HepG2 (cell line): ENCODE measurements around the gene CD320. TPM values are rescaled to one million over a fixed set of nuclear protein-coding genes. Genes with fewer than 3 reads are reported as not detected.

ENCODE experiments used
- BRCA1 ChIP-seq: sonication (generic); formaldehyde crosslinking; IDR thresholded peaks from 2 replicates; pipeline ENCODE4 v1.4.0; 2020; ENCODE audit warnings: missing genetic modification reagents
- CEBPG ChIP-seq: IDR thresholded peaks from 2 replicates; pipeline ENCODE4 v1.6.1; 2016
- EED ChIP-seq: sonication (generic); formaldehyde crosslinking; IDR thresholded peaks from 2 replicates; pipeline ENCODE4 v1.5.0; 2020; ENCODE audit warnings: mild to moderate bottlenecking, missing genetic modification reagents
- HOXD1 ChIP-seq: sonication (generic); formaldehyde crosslinking; IDR thresholded peaks from 2 replicates; pipeline ENCODE4 v1.5.0; 2020; ENCODE audit warnings: missing genetic modification reagents
- POLR2AphosphoS2 ChIP-seq: IDR thresholded peaks from 2 replicates; pipeline ENCODE4 v1.6.1; 2011; ENCODE audit warnings: low read depth, low read length, improper control_type of control experiment
- SALL1 ChIP-seq: sonication (generic); formaldehyde crosslinking; IDR thresholded peaks from 2 replicates; pipeline ENCODE4 v1.8.0; 2022; ENCODE audit warnings: mild to moderate bottlenecking, missing genetic modification reagents
- SMAD3 ChIP-seq: sonication (generic); formaldehyde crosslinking; IDR thresholded peaks from 2 replicates; pipeline ENCODE4 v1.4.0; 2020; ENCODE audit warnings: missing genetic modification reagents
- THAP11 ChIP-seq: IDR thresholded peaks from 2 replicates; pipeline ENCODE4 v1.6.1; 2016; ENCODE audit warnings: missing biosample characterization, missing genetic modification reagents
- ZFP37 ChIP-seq: sonication (generic); formaldehyde crosslinking; IDR thresholded peaks from 2 replicates; pipeline ENCODE4 v1.4.0; 2020; ENCODE audit warnings: missing genetic modification reagents, borderline replicate concordance
- ZKSCAN5 ChIP-seq: sonication (generic); formaldehyde crosslinking; IDR thresholded peaks from 2 replicates; pipeline ENCODE4 v1.5.1; 2020; ENCODE audit warnings: mild to moderate bottlenecking, missing genetic modification reagents
- ZNF180 ChIP-seq: sonication (generic); formaldehyde crosslinking; IDR thresholded peaks from 2 replicates; pipeline ENCODE4 v1.4.0; 2020; ENCODE audit warnings: low read depth, missing genetic modification reagents, borderline replicate concordance
- ZNF225 ChIP-seq: sonication (generic); formaldehyde crosslinking; IDR thresholded peaks from 2 replicates; pipeline ENCODE4 v1.4.0; 2020; ENCODE audit warnings: mild to moderate bottlenecking, missing genetic modification reagents
- ZNF251 ChIP-seq: sonication (generic); formaldehyde crosslinking; IDR thresholded peaks from 2 replicates; pipeline ENCODE4 v1.9.0; 2021; ENCODE audit warnings: mild to moderate bottlenecking, missing genetic modification reagents
- ZNF33A ChIP-seq: sonication (generic); formaldehyde crosslinking; IDR thresholded peaks from 2 replicates; pipeline ENCODE4 v1.5.1; 2020; ENCODE audit warnings: missing genetic modification reagents, mild to moderate bottlenecking, moderate library complexity, borderline replicate concordance
- ZNF343 ChIP-seq: sonication (generic); formaldehyde crosslinking; IDR thresholded peaks from 2 replicates; pipeline ENCODE4 v1.4.0; 2020; ENCODE audit warnings: mild to moderate bottlenecking, missing genetic modification reagents
- ZNF543 ChIP-seq: sonication (generic); formaldehyde crosslinking; IDR thresholded peaks from 2 replicates; pipeline ENCODE4 v1.4.0; 2020; ENCODE audit warnings: mild to moderate bottlenecking, missing genetic modification reagents
- ZNF547 ChIP-seq: sonication (generic); formaldehyde crosslinking; IDR thresholded peaks from 2 replicates; pipeline ENCODE4 v1.5.1; 2020; ENCODE audit warnings: mild to moderate bottlenecking, missing genetic modification reagents
- ZNF564 ChIP-seq: sonication (generic); formaldehyde crosslinking; IDR thresholded peaks from 2 replicates; pipeline ENCODE4 v1.8.1; 2023; ENCODE audit warnings: mild to moderate bottlenecking, missing genetic modification reagents
- ZNF619 ChIP-seq: sonication (generic); formaldehyde crosslinking; IDR thresholded peaks from 2 replicates; pipeline ENCODE4 v1.4.0; 2020; ENCODE audit warnings: mild to moderate bottlenecking, missing genetic modification reagents
- ZNF644 ChIP-seq: IDR thresholded peaks from 2 replicates; pipeline ENCODE4 v1.6.1; 2016; ENCODE audit warnings: low read depth
- polyA plus RNA-seq, 8 experiments: library from polyadenylated mRNA; depleted of rRNA in 3 of 8; stranded (reverse) in 7 of 8; unstranded in 1 of 8; fragments of >200 nt; fragmentation: Illumina TruSeq in 4 of 8; extraction: Trizol in 4 of 8; gene quantifications; 2 replicates each; pipeline versions ENCODE4 v1.2.1 to v1.2.3, GENCODE V29; 2011 to 2016; ENCODE audit warnings: low read depth in 4 of 8, missing spikeins in 1 of 8, mixed read lengths in 1 of 8; ENCODE audit not compliant: insufficient read depth in 1 of 8
- total RNA-seq, 5 experiments: library from RNA; depleted of rRNA; stranded (reverse); fragments of >200 nt; fragmentation: Illumina TruSeq; extraction: Trizol; gene quantifications; 2 replicates each; pipeline ENCODE4 v1.2.3, GENCODE V29; 2016; ENCODE audit warnings: low read depth in 1 of 5
- TF ChIP-seq, protein P1 (sequence below): sonication (generic); formaldehyde crosslinking; IDR thresholded peaks from 2 replicates; pipeline ENCODE4 v1.5.0; 2020; ENCODE audit warnings: missing genetic modification reagents
- TF ChIP-seq, protein P2 (sequence below): sonication (generic); formaldehyde crosslinking; IDR thresholded peaks from 2 replicates; pipeline ENCODE4 v1.9.0; 2021; ENCODE audit warnings: missing genetic modification reagents, borderline replicate concordance
- TF ChIP-seq, protein P3 (sequence below): sonication (generic); formaldehyde crosslinking; IDR thresholded peaks from 2 replicates; pipeline ENCODE4 v1.8.0; 2022; ENCODE audit warnings: missing genetic modification reagents, mild to moderate bottlenecking, moderate library complexity, borderline replicate concordance
- TF ChIP-seq, protein P4 (sequence below): sonication (generic); formaldehyde crosslinking; IDR thresholded peaks from 2 replicates; pipeline ENCODE4 v1.8.1; 2023; ENCODE audit warnings: mild to moderate bottlenecking, missing genetic modification reagents
- TF ChIP-seq, protein P5 (sequence below): sonication (generic); formaldehyde crosslinking; IDR thresholded peaks from 2 replicates; pipeline ENCODE4 v1.5.0; 2020; ENCODE audit warnings: missing genetic modification reagents

CD320 gene
- total and polyA plus RNA-seq, 2 of the 13 experiments (the other 11 are each of a cell fraction or from before 2014, with no cell fraction given): 83.1 to 99.9 TPM

DNA sequence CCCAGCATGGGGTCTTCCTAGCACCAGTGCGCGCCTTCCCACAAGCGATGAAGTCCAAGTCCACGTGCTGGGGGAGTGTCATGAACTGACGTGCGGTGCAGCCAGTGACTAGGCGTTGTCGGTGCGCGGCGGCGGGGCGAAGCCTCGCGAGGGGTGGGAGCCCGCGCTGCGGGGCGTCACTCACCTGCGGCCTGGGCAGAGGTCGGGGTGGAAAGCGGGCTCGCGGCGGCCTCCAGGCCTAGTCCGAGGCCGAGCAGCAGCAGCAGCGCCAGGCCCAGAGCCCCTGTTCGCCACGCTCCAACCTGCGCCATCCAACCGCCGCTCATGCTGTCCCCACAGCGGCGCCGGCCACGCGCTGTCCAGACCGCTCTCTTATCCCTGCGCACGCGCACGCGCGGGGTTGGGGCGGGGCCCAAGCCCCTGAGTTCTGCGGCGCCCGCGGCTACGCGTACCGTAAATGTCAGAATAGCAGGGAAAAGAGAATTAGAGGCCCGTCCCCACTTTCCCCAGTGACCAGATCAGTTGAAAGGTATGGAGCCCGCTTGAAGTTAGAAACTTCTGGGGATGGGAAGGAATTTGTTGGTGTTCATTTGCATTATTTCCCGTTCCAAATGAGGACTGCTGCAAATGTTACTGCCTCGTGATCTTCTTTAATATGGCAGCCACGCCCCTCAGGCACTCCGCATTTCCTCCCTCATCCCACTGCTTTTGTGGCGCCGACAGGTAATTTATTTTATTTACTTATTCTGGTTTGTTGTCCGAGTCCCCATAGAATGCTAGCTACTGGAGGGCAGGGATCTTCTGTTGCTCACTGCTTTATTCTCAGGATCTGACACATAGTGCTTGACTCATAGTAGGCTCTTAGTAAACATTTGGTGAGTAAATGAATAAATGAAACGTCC is at the start of gene CD320 (continued):
- TF ChIP-seq, protein P1, sequence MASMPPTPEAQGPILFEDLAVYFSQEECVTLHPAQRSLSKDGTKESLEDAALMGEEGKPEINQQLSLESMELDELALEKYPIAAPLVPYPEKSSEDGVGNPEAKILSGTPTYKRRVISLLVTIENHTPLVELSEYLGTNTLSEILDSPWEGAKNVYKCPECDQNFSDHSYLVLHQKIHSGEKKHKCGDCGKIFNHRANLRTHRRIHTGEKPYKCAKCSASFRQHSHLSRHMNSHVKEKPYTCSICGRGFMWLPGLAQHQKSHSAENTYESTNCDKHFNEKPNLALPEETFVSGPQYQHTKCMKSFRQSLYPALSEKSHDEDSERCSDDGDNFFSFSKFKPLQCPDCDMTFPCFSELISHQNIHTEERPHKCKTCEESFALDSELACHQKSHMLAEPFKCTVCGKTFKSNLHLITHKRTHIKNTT (CRISPR knock-in tag): no peak
- TF ChIP-seq, protein P2, sequence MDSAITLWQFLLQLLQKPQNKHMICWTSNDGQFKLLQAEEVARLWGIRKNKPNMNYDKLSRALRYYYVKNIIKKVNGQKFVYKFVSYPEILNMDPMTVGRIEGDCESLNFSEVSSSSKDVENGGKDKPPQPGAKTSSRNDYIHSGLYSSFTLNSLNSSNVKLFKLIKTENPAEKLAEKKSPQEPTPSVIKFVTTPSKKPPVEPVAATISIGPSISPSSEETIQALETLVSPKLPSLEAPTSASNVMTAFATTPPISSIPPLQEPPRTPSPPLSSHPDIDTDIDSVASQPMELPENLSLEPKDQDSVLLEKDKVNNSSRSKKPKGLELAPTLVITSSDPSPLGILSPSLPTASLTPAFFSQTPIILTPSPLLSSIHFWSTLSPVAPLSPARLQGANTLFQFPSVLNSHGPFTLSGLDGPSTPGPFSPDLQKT (CRISPR knock-in tag): no peak
- TF ChIP-seq ZNF547 (CRISPR knock-in tag) (peak; percentile 99), THAP11 (CRISPR knock-in tag) (peak; percentile 71), HOXD1 (CRISPR knock-in tag) (peak; percentile 95), EED (CRISPR knock-in tag) (peak; percentile 97), ZNF33A (CRISPR knock-in tag) (no peak), POLR2AphosphoS2 (no peak), ZNF644 (CRISPR knock-in tag) (no peak), ZNF251 (CRISPR knock-in tag) (0 out of 2 replicates have a peak, but pooled peaks have one; percentile 83), CEBPG (CRISPR knock-in tag) (no peak), ZNF564 (CRISPR knock-in tag) (peak; percentile 88), ZNF543 (CRISPR knock-in tag) (peak; percentile 96), ZKSCAN5 (CRISPR knock-in tag) (0 out of 2 replicates have a peak, but pooled peaks have one; percentile 23), SALL1 (peak; percentile 94), SMAD3 (CRISPR knock-in tag) (no peak), ZNF225 (CRISPR knock-in tag) (peak; percentile 71), ZFP37 (CRISPR knock-in tag) (peak; percentile 95), ZNF619 (no peak), ZNF343 (peak; percentile 96), ZNF180 (CRISPR knock-in tag) (peak; percentile 81; the same call in 1 of the 2 replicates), BRCA1 (peak; percentile 92; the same call in 1 of the 2 replicates)
- TF ChIP-seq, protein P3, sequence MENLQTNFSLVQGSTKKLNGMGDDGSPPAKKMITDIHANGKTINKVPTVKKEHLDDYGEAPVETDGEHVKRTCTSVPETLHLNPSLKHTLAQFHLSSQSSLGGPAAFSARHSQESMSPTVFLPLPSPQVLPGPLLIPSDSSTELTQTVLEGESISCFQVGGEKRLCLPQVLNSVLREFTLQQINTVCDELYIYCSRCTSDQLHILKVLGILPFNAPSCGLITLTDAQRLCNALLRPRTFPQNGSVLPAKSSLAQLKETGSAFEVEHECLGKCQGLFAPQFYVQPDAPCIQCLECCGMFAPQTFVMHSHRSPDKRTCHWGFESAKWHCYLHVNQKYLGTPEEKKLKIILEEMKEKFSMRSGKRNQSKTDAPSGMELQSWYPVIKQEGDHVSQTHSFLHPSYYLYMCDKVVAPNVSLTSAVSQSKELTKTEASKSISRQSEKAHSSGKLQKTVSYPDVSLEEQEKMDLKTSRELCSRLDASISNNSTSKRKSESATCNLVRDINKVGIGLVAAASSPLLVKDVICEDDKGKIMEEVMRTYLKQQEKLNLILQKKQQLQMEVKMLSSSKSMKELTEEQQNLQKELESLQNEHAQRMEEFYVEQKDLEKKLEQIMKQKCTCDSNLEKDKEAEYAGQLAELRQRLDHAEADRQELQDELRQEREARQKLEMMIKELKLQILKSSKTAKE (CRISPR knock-in tag): peak; percentile 10; the same call in 1 of the 2 replicates
- TF ChIP-seq, protein P4, sequence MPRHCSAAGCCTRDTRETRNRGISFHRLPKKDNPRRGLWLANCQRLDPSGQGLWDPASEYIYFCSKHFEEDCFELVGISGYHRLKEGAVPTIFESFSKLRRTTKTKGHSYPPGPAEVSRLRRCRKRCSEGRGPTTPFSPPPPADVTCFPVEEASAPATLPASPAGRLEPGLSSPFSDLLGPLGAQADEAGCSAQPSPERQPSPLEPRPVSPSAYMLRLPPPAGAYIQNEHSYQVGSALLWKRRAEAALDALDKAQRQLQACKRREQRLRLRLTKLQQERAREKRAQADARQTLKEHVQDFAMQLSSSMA: no peak; the same call in 1 of the 2 replicates
- TF ChIP-seq, protein P5, sequence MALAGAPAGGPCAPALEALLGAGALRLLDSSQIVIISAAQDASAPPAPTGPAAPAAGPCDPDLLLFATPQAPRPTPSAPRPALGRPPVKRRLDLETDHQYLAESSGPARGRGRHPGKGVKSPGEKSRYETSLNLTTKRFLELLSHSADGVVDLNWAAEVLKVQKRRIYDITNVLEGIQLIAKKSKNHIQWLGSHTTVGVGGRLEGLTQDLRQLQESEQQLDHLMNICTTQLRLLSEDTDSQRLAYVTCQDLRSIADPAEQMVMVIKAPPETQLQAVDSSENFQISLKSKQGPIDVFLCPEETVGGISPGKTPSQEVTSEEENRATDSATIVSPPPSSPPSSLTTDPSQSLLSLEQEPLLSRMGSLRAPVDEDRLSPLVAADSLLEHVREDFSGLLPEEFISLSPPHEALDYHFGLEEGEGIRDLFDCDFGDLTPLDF: peak; percentile 97
